Measurements from ENCODE around the gene KIAA1549. TPM values are rescaled to one million over a fixed set of nuclear protein-coding genes. Genes with fewer than 3 reads are reported as not detected.

Gene KIAA1549
- total RNA-seq, 2 experiments from 2014 or later: 0.33 to 0.40 TPM

DNA sequence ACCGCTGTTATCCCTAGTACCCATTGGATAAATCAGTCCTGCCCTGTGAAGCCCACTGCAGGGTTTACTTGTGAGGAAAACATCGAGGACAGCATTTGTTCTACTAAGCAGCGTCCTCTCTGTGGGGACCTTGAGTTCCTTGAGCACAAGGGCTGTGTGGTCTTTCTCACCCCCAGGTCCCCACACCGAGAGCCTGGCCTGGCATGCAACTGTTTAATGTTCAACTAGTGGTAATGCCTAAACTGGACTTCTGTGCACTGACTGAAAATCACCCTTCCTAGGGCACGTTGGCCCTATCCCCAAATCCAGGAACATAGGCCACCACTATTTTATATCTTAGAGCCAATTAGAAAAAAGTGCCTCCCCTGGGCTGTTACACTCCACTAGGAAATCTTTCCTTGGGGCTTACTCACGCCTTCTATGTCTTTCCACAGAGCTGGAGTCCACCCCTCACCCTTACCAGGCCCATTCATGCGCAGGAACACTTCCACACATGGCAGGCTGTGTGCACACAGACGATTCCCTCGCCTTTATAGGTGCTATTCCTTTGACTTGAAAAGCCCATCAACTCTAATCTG, 185.1 kb downstream of the KIAA1549 start:
- DNase-seq: no peak
- POLR2A ChIA-PET: no interaction called here
- CTCF ChIA-PET: no interaction called here
- H3K4me3 Mint-ChIP-seq: no peak overlapping the region
- H3K4me1 Mint-ChIP-seq: peaks cover 25% of the 10 kb centered on the region
- H3K36me3 Mint-ChIP-seq (ENCODE audit: low read depth): no peaks in the 10 kb centered on the region
- no peak overlapping the region for H3K27ac Mint-ChIP-seq
- H3K27me3 Mint-ChIP-seq: peaks cover 9% of the 10 kb centered on the region
- H3K9me3 Mint-ChIP-seq: no peaks in the 10 kb centered on the region

GRCh38 chr7:138785587-138786437, 195.4 kb downstream of the KIAA1549 start:
- CTCF ChIA-PET: interaction anchor here (0.7 kb wide), 1 partner anchor 130 kb away, joined by 5 read pairs; no protein-coding TSS in a partner anchor
- H3K4me3 Mint-ChIP-seq: no peak overlapping the region
- POLR2A ChIA-PET: no interaction called here
- H3K27me3 Mint-ChIP-seq: peaks cover 20% of the 10 kb centered on the region
- no peak for DNase-seq
- H3K9me3 Mint-ChIP-seq: peaks cover 16% of the 10 kb centered on the region
- peaks cover 7% of the 10 kb centered on the region for H3K36me3 Mint-ChIP-seq (ENCODE audit: low read depth)
- no peak overlapping the region for H3K27ac Mint-ChIP-seq
- no peaks in the 10 kb centered on the region for H3K4me1 Mint-ChIP-seq

GRCh38 chr7:138784692-138785091, 196.5 kb downstream of the KIAA1549 start:
- no peak for DNase-seq
- H3K36me3 Mint-ChIP-seq (ENCODE audit: low read depth): peaks cover 7% of the 10 kb centered on the region
- peaks cover 20% of the 10 kb centered on the region for H3K27me3 Mint-ChIP-seq
- H3K27ac Mint-ChIP-seq: no peak overlapping the region
- POLR2A ChIA-PET: no interaction called here
- no peaks in the 10 kb centered on the region for H3K4me1 Mint-ChIP-seq
- CTCF ChIA-PET: no interaction called here
- H3K9me3 Mint-ChIP-seq: peaks cover 16% of the 10 kb centered on the region
- no peak overlapping the region for H3K4me3 Mint-ChIP-seq

Other genes with a start within 250 kb of the KIAA1549 start
- gene TMEM213, start 183.4 kb downstream of the KIAA1549 start, total RNA-seq: 1 to 10 TPM in 1 of 2 experiments, under 1 TPM in 1; 0.73 to 1.1 TPM
- gene ATP6V0A4, start 183.2 kb downstream of the KIAA1549 start, total RNA-seq: under 1 TPM in 1 of 2 experiments, not detected in 1; 0.23 TPM
- gene ZC3HAV1L, start 54.7 kb upstream of the KIAA1549 start, total RNA-seq: 10 to 100 TPM; 16.7 to 17.8 TPM
- gene ZC3HAV1, start 128.3 kb upstream of the KIAA1549 start, total RNA-seq: 100 to 1,000 TPM; 129 to 133 TPM
- gene UBN2, start 249.8 kb upstream of the KIAA1549 start, total RNA-seq: 10 to 100 TPM; 11.6 to 12.0 TPM

Data from activated CD4-positive, alpha-beta memory T cell treated with anti-CD3 and anti-CD28 coated beads, Interleukin-2, amount 10 ng/mL, durations not matched to agents 7 days and 5 days (primary cell).